Measurements from ENCODE around the gene AKR1B1.

AKR1B1 gene

DNA sequence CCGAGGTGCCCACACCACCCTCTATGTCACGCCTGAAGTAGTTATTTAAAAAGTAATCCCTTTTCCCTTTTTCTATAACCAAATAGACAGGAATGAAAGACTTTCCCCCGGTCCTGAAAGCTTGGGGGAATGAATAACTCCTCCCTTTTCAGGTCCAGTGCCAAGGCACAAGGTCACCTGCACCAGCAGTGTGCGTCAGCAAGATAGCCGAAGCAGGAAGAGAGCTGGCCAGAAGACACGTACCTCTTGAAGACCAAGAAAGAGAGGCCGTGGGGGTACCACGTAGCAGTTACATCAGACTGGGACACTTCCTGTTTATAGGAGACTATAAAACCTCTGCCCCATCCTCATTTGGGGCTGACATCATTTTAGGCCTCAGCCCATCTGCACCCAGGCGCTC is 10.7 kb upstream of the AKR1B1 start:
- DNase-seq (ENCODE audit: low read depth in 2 of 2) = no peak

- no peak for DNase-seq (ENCODE audit: low read depth in 2 of 2)
Measured at GRCh38 chr7:134468475-134468874, 9.6 kb upstream of the AKR1B1 start.

DNA sequence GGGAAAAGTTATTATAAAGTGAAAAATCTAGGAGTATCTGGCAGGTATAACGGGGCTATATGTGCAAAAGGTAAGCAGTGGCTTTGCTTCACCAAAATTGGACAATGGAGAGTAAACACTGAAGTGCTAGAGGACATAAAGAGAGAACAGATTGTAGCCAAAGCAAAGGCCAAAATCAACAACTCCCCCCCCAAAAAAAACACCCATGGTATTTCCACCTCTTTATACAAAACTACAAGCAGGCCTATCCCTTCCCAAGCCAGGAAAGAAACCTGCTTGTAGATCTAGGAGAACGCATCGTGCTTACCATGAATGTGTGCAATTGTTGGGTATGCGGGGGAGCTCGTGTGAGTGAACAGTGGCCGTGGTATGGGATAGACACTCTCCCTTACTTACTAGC is 9.2 kb upstream of the AKR1B1 start:
- no peak for DNase-seq (ENCODE audit: low read depth in 2 of 2)

GRCh38 chr7:134465491-134465890 is 6.6 kb upstream of the AKR1B1 start:
- no peak for DNase-seq (ENCODE audit: low read depth in 2 of 2)

GRCh38 chr7:134464496-134464895 is 5.6 kb upstream of the AKR1B1 start:
- DNase-seq (ENCODE audit: low read depth in 2 of 2) = no peak

DNA sequence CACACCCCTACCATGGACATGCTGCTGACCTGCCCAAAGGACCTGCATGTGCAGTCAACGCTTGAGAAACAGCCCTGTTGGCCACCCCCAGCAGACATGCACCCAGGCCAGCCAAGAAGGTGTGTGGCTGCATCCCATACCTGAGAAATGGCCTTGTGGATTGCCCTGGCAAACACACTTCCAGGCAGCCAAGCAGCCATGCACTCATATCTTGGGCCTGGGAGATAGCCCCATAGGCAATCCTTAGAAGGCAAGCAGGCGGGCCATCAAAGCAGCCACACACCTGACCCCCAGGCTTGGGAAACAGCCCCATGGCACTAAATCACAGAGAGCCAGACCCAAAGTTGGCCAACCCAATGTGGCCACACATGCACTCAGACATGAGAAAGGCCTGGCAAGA is 4.9 kb upstream of the AKR1B1 start:
- no peak for DNase-seq (ENCODE audit: low read depth in 2 of 2)

DNA sequence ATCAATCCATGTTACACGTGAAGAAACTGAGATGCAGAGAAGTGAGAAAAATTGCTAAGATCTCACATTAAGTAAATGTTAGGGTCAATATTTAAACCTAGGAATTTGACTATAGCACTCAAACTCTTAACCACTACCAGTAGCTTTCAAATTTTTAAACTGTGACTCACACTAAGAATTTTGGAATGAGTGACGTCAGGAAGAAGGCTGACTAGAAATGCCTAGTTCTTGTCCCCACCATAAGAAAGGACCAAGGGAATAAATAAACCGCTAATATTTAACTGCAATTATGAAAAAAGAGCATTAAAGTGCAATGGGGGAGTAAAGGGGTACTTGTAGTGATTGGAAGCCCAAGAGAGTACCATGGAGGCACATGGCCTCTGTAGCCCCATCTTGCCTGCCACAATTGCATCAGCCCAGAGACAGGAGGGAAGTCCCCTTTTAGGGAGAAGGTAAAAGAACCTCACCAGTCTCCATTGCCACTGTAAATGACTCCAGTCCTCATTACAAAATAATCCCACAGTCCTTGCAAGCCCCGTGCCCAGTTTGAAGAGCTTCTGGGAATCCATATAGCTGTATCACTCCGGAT is 3.5 kb upstream of the AKR1B1 start:
- DNase-seq (ENCODE audit: low read depth in 2 of 2) = peak; percentile 72 to 75

DNA sequence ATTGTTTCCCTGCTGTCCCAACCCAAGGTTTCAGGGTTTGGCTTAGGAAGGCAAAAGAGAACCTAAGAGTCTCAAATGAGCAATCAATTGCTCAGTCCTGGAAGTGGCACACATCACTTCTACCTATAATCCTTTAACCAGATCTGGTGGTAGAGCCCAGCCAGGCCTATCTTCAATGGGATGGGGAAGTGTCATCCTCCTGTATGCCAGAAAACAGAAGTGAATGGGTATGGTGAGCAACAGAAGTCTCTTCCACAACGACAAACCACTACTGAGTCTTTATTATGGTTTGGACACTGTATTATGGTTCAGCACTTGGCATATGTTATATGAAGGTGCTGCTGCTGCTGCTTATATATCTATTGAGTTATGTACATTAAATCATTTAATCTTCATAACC is 3.0 kb upstream of the AKR1B1 start:
- no peak for DNase-seq (ENCODE audit: low read depth in 2 of 2)

DNA sequence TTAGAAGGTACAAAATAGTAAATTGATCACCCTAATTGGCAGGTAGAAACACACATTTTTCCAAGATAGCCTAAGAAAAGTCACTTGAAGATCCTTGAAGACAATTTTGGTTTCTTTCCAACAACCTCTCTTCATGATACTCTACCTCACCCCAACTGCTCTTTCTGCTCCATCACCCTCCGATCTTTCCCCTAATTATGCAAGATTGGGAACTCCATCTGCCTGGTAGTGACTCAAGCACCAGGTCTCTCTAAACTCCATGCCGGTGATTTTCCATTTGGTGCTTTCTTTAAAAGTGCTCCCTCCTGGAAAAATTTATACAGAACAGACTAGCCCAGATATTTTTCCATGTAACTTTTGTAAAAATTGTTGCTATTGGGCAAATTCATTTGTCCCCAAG is 1.1 kb upstream of the AKR1B1 start:
- DNase-seq (ENCODE audit: low read depth in 2 of 2) = no peak

DNA sequence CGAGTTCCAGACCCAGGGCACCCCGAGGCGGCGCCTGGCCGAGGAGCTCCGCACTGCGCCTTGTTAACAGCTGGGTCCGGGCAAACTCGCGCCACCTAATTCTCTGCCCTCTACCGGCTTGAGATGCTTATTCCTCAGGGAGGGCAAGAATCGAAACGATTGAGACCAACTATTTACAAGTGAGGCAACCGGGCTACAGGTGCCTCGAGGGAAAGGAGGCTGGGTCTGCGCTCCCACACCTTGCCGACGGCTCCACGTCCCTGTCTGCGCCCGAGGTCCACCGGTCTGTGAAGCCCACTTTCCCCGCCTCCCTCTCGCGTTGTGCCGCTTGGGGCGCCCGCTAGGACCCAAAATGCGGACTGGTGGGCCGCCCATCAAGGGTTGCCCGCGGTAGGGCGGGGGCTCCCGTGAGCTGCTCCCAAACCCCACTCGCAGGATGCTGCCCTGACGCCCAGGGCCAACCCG is 527 bp downstream of the AKR1B1 start:
- DNase-seq (ENCODE audit: low read depth in 2 of 2) = no peak

- DNase-seq (ENCODE audit: low read depth in 2 of 2) = peak; percentile 47 to 54
Measured at GRCh38 chr7:134457210-134457609, 1.7 kb downstream of the AKR1B1 start.

- no peak for DNase-seq (ENCODE audit: low read depth in 2 of 2)
Measured at GRCh38 chr7:134454277-134454676, 4.6 kb downstream of the AKR1B1 start.

GRCh38 chr7:134453518-134453917 is 5.4 kb downstream of the AKR1B1 start:
- DNase-seq (ENCODE audit: low read depth in 2 of 2) = no peak

DNA sequence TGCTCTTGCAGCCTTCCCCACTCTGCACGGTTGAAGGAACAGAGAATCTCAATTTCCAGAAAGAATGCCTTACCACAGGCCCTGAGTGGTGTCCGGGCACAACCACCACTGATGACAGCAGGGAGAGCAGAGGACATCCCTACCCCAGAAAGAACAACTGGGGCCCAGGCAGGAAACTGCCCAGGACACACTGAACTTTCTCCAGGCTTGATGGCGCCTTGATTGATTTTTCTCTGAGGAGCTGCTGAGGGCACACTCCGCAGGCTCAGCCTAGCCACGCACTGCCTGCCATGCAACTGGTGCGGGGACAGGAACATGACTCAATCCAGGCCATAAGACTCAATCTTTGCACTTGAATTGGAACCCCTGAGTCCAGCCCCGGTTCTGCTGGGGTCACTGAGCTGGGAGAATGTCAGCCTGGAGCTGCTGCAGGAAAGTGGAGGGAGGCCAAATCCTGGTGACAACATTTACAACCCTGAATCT is 5.9 kb downstream of the AKR1B1 start:
- no peak for DNase-seq (ENCODE audit: low read depth in 2 of 2)

DNA sequence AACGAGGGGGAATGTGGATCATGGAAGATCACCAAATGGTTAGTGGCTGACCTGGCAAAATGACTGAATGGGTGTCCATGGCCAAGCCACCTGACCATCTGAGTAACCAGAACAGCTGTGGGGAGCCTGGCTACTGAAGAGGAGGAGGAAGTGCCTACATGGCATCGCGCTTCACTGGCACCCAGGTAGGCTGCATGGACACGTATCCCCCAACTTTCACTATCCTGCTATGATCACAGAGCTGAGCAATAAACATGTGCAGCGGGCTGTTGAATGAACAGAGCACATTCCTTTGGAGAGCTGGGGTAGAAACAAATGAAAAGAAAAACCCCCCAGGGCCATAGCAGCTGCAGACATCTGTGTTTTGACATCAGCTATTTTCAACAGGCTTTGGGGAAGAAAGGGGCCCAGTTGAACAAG is 6.5 kb downstream of the AKR1B1 start:
- no peak for DNase-seq (ENCODE audit: low read depth in 2 of 2)

DNA sequence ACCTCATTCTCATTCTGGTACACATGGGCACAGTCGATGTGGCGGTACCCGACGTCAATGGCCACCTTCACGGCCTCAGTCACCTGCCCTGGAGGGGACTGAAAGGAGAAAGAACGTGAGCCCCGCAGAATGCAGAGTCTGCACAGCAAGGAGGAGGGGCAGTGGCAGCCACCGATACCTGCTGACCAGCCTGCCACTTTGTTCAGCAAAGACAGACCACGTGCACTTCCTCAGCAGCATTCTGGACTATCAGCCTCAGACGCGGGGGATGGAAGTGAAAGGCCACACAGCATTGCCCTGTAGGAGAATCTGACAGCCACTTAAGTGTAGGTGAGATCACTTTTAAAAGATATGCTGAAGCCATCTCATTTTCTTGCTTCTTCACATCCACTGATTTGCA is 7.2 kb downstream of the AKR1B1 start:
- DNase-seq (ENCODE audit: low read depth in 2 of 2) = no peak

GRCh38 chr7:134450294-134451000 is 8.5 kb downstream of the AKR1B1 start:
- no peak for DNase-seq (ENCODE audit: low read depth in 2 of 2)

- DNase-seq (ENCODE audit: low read depth in 2 of 2) = no peak
Measured at GRCh38 chr7:134449680-134450079, 9.2 kb downstream of the AKR1B1 start.

DNA sequence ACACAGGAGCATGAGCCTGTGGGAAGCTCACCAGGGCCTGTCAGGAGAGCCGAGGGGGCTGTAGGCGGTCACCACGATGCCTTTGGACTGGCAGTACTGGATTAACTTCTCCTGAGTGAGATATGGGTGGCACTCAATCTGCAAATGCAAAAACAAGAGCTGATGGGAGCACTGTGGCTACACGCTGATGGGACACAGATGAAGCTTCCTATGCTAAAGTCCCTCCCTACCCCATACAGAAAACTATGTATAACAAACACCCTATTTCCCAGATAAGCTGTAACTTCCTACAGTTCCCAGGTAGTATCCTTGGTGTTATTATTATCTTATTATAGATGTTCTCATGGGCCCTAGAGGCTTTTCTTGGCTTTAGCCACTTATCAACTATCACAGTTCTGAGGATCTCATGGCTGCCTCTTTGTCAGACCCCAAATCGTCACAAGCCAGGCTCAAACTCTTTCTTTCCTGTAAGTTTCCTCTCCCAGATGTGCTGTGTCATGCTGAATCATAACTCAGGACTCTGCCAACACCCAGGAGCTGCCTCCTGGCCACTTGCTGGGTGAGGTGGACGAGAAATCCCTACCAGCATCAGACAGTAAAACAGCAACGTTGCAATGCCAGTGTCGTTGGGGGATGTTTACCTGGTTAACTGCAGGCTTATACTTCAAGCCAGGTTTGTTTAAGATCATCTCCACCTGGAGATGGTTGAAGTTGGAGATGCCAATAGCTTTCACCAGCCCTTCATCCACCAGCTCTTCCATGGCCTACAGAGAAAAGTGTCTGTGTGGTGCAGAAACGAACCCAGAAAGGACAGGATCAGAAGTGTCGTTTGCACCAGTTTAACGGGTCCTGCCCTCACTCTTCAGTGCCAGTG is 10.3 kb downstream of the AKR1B1 start:
- peak; percentile 44 to 47 for DNase-seq (ENCODE audit: low read depth in 2 of 2)

DNA sequence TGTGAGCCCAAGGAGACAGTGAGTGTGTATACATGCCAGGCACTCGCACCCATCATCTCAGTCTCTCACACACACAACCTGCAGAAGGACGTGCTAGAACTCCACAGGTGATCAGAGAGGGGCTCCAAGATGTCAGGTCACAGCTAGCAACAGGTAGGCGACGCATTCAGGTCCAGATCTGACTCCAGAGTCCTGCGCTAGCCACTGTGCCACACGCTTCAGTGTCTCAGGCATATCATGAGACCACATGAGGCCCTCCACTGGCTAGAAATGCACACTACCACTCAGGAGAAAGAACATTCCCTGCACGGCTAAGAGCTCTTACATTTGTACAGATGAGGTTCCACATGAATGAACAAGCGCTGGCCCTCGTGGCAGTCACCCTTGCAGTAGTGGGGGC is 11.5 kb downstream of the AKR1B1 start:
- DNase-seq (ENCODE audit: low read depth in 2 of 2) = no peak

DNA sequence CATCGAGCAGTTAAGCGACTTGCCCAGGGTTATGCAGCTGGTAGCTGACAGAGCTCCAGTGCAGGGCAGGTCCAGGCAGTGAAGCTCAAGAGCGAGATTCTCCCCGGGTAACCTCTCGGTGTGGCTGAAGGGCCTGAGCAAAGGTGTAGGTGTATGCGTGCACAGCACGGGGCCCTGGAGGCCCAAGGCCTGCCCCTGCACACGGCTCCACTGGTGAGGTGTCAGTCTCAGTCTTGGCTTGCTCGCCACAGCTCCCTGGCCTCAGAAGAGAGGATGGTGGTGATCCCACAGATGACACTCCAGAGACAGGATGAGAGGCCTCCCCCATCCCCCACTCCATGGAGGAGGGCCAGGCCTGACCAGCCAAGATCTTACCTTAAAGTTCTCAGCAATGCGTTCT is 12.0 kb downstream of the AKR1B1 start:
- DNase-seq (ENCODE audit: low read depth in 2 of 2) = no peak

DNA sequence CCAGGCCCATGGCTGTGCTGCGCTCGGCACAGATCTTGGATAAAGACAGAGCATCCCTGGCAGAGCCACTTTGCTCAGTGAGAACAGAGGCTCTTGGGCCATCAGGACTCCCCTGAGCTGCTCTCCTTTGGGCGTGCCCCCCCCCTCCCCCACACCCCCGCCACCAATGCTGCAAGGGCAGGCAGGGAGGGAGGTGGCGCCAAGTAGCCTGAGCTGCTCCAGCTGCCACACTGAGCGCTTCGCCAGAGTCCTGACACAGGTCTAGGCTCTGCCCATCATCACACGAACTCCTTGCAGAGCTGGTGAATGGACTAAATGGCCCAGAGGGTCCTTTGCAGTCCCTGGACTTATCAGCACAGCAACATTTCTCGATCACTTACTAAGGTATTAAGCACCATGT is 12.5 kb downstream of the AKR1B1 start:
- DNase-seq (ENCODE audit: low read depth in 2 of 2) = no peak

GRCh38 chr7:134444961-134445315 is 14.0 kb downstream of the AKR1B1 start:
- DNase-seq (ENCODE audit: low read depth in 2 of 2) = no peak

All from fibroblast of skin of left quadriceps (primary cell).